ENCODE data around the gene FNDC11.

FNDC11 gene

DNA sequence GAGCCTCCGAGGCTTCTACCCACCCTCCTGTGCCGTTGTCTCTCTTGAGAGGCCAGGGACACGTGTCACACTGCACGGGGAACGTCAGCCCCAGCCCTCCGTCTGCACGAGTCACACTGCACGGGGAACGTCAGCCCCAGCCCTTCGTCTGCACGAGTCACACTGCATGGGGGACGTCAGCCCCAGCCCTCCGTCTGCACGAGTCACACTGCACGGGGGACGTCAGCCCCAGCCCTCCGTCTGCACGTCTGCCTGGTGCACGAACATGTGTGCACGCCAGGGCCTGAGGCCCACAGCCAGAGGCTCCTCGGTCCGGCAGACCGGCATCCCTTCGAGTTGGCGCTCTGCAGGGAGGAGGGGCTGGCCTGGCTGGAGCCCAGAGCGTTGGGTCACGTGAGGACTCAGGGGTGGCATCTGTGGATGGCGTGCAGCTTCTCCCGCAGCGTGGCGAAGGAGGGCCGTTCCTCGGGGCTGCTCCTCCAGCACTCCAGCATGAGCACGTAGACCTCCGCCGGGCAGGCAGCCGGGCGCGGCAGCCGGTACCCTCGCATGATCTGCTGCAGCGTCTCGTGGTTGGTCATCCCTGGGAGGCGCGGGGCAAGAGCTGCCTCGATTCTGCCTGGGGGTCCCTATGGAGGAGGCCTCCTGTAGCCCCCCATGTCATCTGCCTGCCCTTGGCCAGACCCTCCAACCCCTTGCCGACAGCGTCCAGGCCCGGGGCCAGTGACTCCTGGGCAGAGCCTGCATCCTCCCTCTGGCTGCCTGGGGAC is 13.4 kb upstream of the FNDC11 start:
- DNase-seq: no peak

DNA sequence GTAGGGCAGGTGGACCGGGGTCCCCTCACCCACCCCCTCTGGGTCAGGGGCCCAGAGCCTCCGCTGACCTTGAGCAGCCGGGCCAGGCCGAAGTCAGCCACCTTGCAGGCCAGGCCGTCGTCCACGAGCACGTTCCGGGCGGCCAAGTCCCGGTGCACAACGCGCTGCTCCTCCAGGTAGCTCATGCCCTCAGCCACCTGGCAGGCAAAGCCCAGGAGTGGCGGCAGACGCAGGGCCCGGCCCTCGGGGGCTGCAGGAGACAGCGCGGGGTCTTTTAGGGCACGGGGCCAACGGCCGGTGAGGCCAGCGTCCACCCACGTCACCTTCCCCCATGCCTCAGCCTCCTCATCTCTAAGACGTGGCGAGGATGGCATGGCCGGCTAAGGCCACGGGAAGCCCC is 12.6 kb upstream of the FNDC11 start:
- DNase-seq: no peak

- no peak for DNase-seq
Measured at GRCh38 chr20:63542031-63542559, 11.9 kb upstream of the FNDC11 start.

GRCh38 chr20:63542696-63543095 is 11.3 kb upstream of the FNDC11 start:
- no peak for DNase-seq

GRCh38 chr20:63543131-63543530 is 10.8 kb upstream of the FNDC11 start:
- no peak for DNase-seq

DNA sequence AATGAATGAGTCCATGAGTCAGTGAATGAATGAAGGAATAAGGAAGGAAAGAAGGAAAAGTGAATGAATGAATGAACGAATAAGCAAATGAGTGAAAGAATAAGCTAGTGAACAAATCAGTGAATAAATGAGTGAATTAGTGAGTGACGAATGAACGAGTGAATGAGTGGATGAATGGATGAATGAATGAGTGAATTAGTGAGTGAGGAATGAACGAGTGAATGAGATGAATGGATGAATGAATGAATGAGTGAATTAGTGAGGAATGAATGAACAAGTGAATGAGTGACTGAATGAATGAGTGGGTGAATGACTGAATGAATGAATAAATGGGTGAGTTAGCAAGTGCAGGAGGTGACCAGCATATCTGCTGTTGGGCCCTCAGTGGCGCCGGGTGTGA is 10.2 kb upstream of the FNDC11 start:
- DNase-seq: no peak

GRCh38 chr20:63544241-63544957 is 9.6 kb upstream of the FNDC11 start:
- no peak for DNase-seq

DNA sequence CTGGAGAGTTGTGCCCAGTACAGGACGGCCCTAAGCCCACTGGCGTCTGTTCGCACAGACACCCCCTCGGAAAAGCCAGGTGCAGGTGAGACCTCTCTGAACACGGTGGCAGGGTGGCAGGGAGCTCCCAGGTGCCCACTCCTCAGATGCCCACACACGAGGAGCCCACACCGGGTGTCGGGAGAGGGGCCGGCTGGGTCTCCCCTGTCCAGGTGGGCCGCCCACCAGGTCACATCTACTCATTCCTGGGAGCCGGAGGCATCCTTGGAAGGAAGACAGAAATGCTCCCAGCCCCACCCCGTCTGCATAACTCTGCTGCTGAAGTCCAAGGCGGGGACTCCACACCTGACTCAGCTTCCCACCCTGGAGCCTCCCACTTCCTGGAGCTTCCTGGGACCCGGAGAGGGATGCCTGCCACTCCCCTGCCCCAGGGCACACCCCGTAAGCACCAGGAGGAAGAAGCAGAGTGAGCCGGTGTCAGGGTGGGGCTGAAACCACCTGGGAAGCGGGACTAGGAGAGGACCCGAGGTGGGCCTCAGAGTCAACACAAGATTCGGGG is 8.9 kb upstream of the FNDC11 start:
- DNase-seq: no peak

DNA sequence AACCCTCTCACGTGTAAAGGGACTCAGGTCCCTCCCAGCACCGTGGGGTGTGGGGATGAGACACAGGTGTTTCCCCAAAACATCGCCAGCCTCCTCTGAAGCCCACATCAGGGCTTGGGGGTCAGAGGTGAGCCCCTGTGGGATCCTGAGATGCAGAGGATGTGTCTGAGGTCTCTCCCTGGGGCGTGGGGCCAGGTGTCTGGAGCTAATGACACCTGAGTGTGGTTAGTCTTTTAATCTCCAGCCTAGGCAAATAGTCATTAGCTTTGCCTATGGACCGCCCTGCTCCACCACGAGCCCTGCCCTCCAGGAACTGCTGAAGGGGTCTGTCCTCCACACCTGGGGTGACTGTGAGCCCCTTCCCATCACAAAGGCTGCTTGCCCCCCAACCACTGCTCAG is 8.1 kb upstream of the FNDC11 start:
- no peak for DNase-seq

DNA sequence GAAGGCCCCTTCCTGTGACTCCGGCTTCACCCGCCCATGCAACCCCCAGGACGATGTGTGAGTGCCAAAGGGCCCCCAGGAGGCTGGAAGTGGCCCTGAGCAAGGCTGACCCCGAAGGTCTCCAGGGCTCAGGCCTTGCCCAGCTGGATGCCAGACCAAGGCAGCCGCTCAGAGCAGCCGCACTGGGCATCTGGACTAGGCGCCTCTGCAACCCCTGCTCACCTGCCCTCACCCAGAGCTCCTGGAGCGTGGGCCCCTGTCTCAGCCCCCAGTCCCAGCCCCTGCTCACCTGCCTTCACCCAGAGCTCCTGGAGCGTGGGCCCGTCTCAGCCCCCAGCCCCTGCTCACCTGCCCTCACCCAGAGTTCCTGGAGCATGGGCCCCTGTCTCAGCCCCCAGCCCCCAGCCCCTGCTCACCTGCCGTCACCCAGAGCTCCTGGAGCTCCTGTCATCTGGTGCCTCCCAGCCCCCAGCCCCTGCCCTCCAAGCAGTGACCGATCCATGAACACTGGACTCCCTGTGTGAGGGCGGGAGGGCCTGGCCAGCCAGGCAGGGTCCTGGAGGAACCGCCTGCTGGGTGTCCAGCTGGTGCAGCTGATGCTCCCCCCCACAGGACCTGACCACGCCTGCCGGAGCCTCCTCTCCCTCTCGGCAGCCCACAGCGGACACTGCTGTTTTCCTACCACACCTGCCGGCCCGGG is 7.6 kb upstream of the FNDC11 start:
- DNase-seq: no peak

DNA sequence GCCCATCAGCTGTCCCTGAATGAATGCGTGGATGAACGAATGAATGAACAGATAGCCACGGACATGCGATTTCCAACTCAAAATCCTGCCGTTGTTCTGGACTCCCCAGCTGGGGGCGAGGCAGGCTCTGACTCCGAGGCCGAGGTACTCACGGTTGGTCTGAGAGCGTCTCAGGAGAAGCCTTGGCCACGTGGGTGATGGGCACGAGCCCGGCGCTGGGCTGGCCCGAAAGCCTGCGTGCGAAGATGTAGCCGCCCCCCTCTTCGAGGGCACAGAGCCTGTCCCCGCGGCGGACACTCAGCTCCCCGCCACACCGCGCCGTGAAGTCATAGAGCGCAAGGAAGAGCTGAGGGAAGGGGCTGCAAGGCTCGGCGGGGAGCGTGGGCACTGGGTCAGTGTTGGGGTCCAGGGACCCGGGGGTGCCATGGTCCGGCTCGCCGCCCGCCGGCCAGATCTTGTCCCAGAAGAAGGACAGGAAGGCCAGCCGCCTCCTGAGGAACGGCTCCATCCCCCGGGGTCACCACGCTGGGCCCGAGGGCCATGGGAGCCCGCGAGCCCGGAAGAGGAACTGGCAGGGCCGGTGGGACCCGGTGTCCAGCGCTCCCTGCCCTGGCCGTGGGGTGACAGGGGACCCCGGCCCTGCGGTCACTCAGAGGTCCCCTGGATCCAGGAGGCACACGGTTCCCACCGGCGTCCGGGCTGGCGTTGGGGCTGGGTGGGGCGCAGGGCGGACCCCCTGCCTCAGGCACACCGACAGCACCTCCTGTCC is 6.8 kb upstream of the FNDC11 start:
- no peak for DNase-seq

- DNase-seq: no peak
Measured at GRCh38 chr20:63547725-63548480, 6.1 kb upstream of the FNDC11 start, which contains the start of gene SRMS. TSS of gene SRMS (minus strand) at chr20:63547749. CDS start at chr20:63547463, 286 bp downstream.

GRCh38 chr20:63548542-63548941 is 5.4 kb upstream of the FNDC11 start:
- DNase-seq: no peak

GRCh38 chr20:63549019-63549418 is 4.9 kb upstream of the FNDC11 start:
- DNase-seq: no peak

DNA sequence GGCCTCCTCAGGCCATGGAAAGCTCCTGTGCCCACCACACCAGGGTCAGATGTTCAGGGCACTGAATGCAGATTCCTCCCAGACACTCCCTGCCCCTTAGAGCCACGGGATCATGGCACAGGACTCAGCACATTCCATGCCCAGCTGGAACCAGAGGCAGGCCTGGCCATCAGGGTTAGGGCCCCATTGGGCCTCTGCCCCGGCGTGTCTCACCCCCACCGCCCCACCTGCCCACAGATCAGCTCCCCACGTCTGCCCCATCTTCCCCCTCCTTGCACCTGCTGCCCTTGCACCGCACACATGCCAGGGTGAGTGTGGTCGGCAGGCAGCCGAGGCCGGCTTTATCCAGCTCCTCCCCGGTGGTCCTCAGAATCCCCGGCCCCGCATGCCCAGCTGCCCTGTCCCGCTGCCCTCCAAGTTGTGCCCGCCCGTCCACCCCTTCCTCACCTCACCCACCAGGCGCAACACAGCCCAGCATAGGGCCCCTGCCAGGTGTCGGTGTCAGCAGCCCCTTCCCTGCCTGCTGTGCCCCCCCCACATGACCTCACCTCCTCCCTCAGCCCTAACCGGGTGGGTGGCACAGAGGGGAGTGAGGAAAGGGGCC is 4.2 kb upstream of the FNDC11 start:
- no peak for DNase-seq

GRCh38 chr20:63551068-63551467 is 2.9 kb upstream of the FNDC11 start:
- DNase-seq: no peak

DNA sequence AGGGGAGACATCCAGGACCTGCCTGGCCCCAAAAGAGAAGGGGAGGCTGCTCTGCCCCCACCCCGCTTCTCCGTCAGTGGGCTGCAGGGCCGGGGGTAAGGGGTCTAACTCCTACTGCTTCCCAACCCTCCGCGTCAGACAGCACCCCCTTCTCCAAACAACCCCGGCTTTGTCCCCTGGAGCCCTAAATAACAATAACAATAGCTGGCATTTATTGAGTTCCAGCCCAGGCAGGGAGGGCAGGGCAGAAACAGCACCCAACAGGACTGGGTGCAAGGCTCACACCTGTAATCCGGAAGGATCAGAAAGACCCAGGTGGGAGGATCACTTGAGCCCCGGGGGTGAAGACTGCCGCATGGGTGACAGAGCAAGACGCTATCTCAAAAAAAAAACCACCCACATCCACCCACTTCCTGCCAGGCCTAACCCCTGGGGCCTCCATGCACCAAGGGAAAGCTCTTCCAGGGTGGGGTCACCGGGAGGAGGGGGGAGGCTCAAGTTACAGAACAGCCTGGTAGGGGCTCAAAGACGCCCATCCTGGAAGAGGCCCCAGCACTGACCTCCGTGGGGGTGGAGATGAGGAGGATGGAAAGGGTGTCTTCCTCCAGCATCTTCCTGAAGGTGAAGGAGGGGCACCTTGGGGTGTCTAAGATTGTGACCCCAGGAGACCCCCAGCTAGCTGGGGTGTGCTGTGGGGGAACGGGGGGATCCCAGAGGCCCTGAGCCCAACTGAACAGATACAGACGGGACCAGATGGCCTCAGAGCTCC is 1.3 kb upstream of the FNDC11 start:
- no peak for DNase-seq

DNA sequence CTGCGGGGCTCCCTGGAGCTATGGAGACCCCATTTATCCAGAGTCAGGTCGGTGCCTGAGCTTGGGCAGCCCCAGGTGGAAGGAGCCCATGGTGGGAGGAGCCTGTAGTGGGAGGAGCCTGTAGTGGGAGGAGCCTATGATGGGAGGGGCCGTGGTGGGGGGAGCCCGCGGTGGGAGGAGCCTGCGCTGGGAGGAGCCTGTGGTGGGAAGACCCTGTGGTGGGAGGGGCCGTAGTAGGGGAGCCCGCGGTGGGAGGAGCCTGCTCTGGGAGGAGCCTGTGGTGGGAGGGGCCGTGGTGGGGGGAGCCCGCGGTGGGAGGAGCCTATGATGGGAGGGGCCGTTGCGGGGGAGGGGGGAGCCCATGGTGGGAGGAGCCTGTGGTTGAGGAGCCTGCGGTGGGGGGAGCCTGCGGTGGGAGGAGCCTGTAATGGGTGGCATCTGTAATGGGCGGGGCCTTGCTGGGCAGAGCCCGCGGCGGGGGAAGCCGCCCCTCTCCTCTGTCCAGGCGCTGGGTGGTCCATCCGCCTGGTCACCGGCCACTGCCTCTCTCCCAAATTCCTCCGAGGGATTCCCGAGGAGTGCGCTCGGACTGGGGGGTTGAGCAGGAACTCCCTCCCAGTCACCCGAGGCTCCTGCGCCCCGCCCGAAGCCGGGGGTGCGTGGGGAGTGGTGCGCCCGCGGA is 567 bp upstream of the FNDC11 start:
- DNase-seq: peak; percentile 88

Data from activated gamma-delta T cell (primary cell).